Measurements from ENCODE around the gene B3GAT1. TPM values are rescaled to one million over a fixed set of nuclear protein-coding genes. Genes with fewer than 3 reads are reported as not detected.
"Not testable (repeated sequence)": the region's sequence is repeated elsewhere in the genome, so short reads cannot be mapped to it uniquely, and the experiment has no call there.

Gene B3GAT1
- polyA plus RNA-seq, 3 donors: not detected

DNA sequence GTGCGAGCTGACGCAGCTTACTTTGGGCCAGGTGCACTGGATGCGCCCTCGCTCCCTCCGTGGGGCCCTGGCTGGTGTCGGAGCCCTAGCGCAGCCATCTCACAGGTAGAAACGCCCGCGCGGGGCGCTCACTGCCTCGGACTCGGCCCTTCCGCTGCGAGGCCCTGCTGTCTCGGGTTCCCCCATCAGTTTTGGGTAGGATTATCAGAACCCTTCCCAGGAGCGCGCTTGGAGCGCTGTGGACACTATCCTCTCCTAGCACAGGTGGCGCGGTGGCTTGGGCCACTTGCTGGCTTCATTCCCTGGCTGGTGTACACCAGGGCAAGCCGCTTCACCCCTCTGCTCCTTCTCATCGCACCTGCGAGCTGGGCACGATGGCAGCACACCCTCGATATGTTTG is 35.7 kb upstream of the B3GAT1 start:
- Histone ChIP-seq H3K4me3 (replicated peaks in 1 of 3; ENCODE audit: low read depth in 2 of 3, low read length in 3 of 3) (no peak overlapping the region), H3K9ac (ENCODE audit: insufficient read depth, low read length, poor library complexity, severe bottlenecking) (no peak overlapping the region), H3K4me1 (ENCODE audit: control insufficient read depth in 1 of 2, insufficient read depth in 2 of 2, low read length in 2 of 2) (no peaks in the 10 kb centered on the region), H2AFZ (ENCODE audit: insufficient read depth, low read depth, low read length, poor library complexity, severe bottlenecking) (no peak overlapping the region), H3K27ac (ENCODE audit: low read depth in 1 of 2, low read length in 2 of 2) (no peak overlapping the region), H3K36me3 (replicated peaks in 1 of 2; ENCODE audit: control insufficient read depth in 1 of 2, insufficient read depth in 2 of 2, low read length in 2 of 2) (no peaks in the 10 kb centered on the region), H3K4me2 (replicated peaks; ENCODE audit: extremely low read depth, low read length, poor library complexity, severe bottlenecking) (no peak overlapping the region), H4K20me1 (ENCODE audit: insufficient read depth, low read length) (no peaks in the 10 kb centered on the region), H3K9me3 (replicated peaks in 1 of 2; ENCODE audit: control insufficient read depth in 1 of 2, insufficient read depth in 1 of 2, low read length in 2 of 2) (peaks cover 0 to 9% of the 10 kb centered on the region in 2 donors), H3K27me3 (ENCODE audit: control insufficient read depth in 2 of 2, insufficient read depth in 2 of 2, low read length in 2 of 2) (no peaks in the 10 kb centered on the region), H3K79me2 (ENCODE audit: insufficient read depth, low read length) (no peaks in the 10 kb centered on the region)
- TF ChIP-seq, protein P1, sequence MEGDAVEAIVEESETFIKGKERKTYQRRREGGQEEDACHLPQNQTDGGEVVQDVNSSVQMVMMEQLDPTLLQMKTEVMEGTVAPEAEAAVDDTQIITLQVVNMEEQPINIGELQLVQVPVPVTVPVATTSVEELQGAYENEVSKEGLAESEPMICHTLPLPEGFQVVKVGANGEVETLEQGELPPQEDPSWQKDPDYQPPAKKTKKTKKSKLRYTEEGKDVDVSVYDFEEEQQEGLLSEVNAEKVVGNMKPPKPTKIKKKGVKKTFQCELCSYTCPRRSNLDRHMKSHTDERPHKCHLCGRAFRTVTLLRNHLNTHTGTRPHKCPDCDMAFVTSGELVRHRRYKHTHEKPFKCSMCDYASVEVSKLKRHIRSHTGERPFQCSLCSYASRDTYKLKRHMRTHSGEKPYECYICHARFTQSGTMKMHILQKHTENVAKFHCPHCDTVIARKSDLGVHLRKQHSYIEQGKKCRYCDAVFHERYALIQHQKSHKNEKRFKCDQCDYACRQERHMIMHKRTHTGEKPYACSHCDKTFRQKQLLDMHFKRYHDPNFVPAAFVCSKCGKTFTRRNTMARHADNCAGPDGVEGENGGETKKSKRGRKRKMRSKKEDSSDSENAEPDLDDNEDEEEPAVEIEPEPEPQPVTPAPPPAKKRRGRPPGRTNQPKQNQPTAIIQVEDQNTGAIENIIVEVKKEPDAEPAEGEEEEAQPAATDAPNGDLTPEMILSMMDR (IDR thresholded peaks at IDR 0.05): no peak
- intact Hi-C loops (cut with micrococcal nuclease): no loop called here
- DNase-seq: no peak
- 92% methylated on average over 23 of the region's 27 CpGs for WGBS (ENCODE audit: insufficient coverage)
- Mint-ChIP-seq H3K27me3 (ENCODE audit: low read depth in 3 of 3) (peaks cover 3 to 12% (median 5%) of the 10 kb centered on the region in 3 donors), H3K4me1 (no peaks in the 10 kb centered on the region), H3K9me3 (peaks cover 0 to 11% (median 9%) of the 10 kb centered on the region in 7 donors), H3K27ac (no peak overlapping the region), H3K4me3 (no peak overlapping the region), H3K36me3 (no peaks in the 10 kb centered on the region)

DNA sequence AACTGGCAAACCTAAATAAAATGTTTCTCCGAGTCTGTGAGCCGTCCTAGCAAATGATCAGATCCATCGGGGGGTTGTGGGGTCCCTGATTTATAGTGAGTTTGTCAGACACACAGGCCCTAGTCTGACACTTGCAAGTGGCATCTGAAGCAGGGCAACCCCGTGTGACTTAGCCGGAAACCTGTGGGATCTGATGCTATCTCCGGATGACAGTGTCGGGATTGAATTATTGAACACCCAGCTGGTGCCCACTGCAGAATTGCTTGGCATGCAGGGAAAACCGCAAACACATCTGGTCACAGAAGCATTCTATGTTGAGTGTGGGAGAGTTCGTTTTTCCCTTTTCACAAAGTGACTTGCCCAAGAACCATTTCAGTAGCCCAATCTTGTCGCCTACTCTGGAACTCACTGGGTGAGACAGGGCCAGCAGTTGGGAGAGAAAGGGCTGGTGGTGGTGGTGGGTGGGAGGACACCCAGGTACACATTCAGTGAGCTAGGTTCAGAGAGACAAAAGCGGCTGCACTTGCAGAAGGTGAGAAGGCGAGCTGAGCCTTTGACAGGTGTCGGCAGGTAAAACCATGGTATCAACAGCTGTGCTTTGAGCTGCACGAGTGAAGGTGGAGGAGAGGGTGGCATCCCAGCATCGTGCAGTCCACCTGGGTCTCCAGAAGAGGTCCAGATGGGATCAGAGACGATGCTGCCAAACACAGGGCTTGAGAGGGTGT is 33.7 kb upstream of the B3GAT1 start:
- WGBS (ENCODE audit: insufficient coverage): 88% methylated on average over 13 of the region's 16 CpGs

DNA sequence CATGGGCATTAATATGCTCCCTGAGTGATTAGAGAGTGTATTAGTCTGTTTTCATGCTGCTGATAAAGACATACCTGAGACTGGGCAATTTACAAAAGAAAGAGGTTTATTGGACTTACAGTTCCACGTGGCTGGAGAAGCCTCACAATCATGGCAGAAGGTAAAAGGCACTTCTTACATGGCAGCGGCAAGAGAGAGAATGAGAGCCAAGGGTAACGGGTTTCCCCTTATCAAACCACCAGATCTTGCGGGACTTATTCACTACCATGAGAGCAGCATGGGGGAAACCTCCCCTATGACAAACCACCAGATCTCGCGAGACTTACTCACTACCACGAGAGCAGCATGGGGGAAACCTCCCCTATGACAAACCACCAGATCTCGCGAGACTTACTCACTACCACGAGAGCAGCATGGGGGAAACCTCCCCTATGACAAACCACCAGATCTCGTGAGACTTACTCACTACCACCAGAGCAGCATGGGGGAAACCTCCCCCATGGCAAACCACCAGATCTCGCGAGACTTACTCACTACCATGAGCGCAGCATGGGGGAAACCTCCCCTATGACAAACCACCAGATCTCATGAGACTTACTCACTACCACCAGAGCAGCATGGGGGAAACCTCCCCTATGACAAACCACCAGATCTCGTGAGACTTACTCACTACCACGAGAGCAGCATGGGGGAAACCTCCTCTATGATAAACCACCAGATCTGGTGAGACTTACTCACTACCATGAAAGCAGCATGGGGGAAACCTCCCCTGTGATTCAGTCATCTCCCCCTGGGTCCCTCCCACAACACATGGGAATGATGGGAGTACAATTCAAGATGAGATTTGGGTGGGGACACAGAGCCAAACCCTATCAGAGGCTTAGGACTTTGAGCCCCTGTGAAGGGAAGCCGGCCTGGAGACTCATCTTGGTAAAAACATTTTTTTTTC is 32.4 kb upstream of the B3GAT1 start:
- not testable (repeated sequence) for H2AFZ ChIP-seq (ENCODE audit: insufficient read depth, low read depth, low read length, poor library complexity, severe bottlenecking); H3K27ac Mint-ChIP-seq
- WGBS (ENCODE audit: insufficient coverage): 83% methylated on average over 13 of the region's 17 CpGs

More for the DNA sequence above, 33.7 kb upstream of the B3GAT1 start:
- no peak overlapping the region for H3K4me3 Mint-ChIP-seq
- Histone ChIP-seq H3K27me3 (ENCODE audit: control insufficient read depth in 2 of 2, insufficient read depth in 2 of 2, low read length in 2 of 2) (no peaks in the 10 kb centered on the region), H3K4me3 (replicated peaks in 1 of 3; ENCODE audit: low read depth in 2 of 3, low read length in 3 of 3) (no peak overlapping the region), H3K4me1 (ENCODE audit: control insufficient read depth in 1 of 2, insufficient read depth in 2 of 2, low read length in 2 of 2) (no peaks in the 10 kb centered on the region), H2AFZ (ENCODE audit: insufficient read depth, low read depth, low read length, poor library complexity, severe bottlenecking) (no peak overlapping the region), H3K79me2 (ENCODE audit: insufficient read depth, low read length) (no peaks in the 10 kb centered on the region), H4K20me1 (ENCODE audit: insufficient read depth, low read length) (no peaks in the 10 kb centered on the region), H3K27ac (ENCODE audit: low read depth in 1 of 2, low read length in 2 of 2) (no peak overlapping the region), H3K4me2 (replicated peaks; ENCODE audit: extremely low read depth, low read length, poor library complexity, severe bottlenecking) (no peak overlapping the region), H3K9ac (ENCODE audit: insufficient read depth, low read length, poor library complexity, severe bottlenecking) (no peak overlapping the region), H3K36me3 (replicated peaks in 1 of 2; ENCODE audit: control insufficient read depth in 1 of 2, insufficient read depth in 2 of 2, low read length in 2 of 2) (no peaks in the 10 kb centered on the region), H3K9me3 (replicated peaks in 1 of 2; ENCODE audit: control insufficient read depth in 1 of 2, insufficient read depth in 1 of 2, low read length in 2 of 2) (no peaks in the 10 kb centered on the region)
- peaks cover 2 to 14% (median 5%) of the 10 kb centered on the region in 3 donors for H3K27me3 Mint-ChIP-seq (ENCODE audit: low read depth in 3 of 3)
- intact Hi-C loops (cut with micrococcal nuclease): no loop called here
- TF ChIP-seq, protein P1 (IDR thresholded peaks at IDR 0.05): no peak
- DNase-seq: no peak
- no peak overlapping the region for H3K27ac Mint-ChIP-seq
- H3K4me1 Mint-ChIP-seq: no peaks in the 10 kb centered on the region
- peaks cover 0 to 7% (median 5%) of the 10 kb centered on the region in 7 donors for H3K9me3 Mint-ChIP-seq
- no peaks in the 10 kb centered on the region for H3K36me3 Mint-ChIP-seq

More for the DNA sequence above, 32.4 kb upstream of the B3GAT1 start:
- H3K27me3 ChIP-seq (ENCODE audit: control insufficient read depth in 2 of 2, insufficient read depth in 2 of 2, low read length in 2 of 2); H3K4me3 ChIP-seq (replicated peaks in 1 of 3; ENCODE audit: low read depth in 2 of 3, low read length in 3 of 3); H4K20me1 ChIP-seq (ENCODE audit: insufficient read depth, low read length); H3K4me3 Mint-ChIP-seq; DNase-seq; H3K9me3 Mint-ChIP-seq; H3K4me1 ChIP-seq (ENCODE audit: control insufficient read depth in 1 of 2, insufficient read depth in 2 of 2, low read length in 2 of 2); H3K27ac ChIP-seq (ENCODE audit: low read depth in 1 of 2, low read length in 2 of 2); H3K9me3 ChIP-seq (replicated peaks in 1 of 2; ENCODE audit: control insufficient read depth in 1 of 2, insufficient read depth in 1 of 2, low read length in 2 of 2); H3K36me3 ChIP-seq (replicated peaks in 1 of 2; ENCODE audit: control insufficient read depth in 1 of 2, insufficient read depth in 2 of 2, low read length in 2 of 2); H3K36me3 Mint-ChIP-seq; H3K4me2 ChIP-seq (replicated peaks; ENCODE audit: extremely low read depth, low read length, poor library complexity, severe bottlenecking); intact Hi-C loops (cut with micrococcal nuclease); H3K9ac ChIP-seq (ENCODE audit: insufficient read depth, low read length, poor library complexity, severe bottlenecking); H3K79me2 ChIP-seq (ENCODE audit: insufficient read depth, low read length); H3K4me1 Mint-ChIP-seq: not testable (repeated sequence)
- peaks cover 2 to 14% (median 5%) of the 10 kb centered on the region in 3 donors for H3K27me3 Mint-ChIP-seq (ENCODE audit: low read depth in 3 of 3)

Measured in CD14-positive monocyte (primary cell).